PC-3 (cell line): ENCODE data around the gene ABCC9. TPM values are rescaled to one million over a fixed set of nuclear protein-coding genes. Genes with fewer than 3 reads are reported as not detected.

Experiments
- ATAC-seq: fragments of 200-7000 bp; cut with Tn5 transposase; 2 replicates; pipeline ENCODE4 v1.9.1; 2020; ENCODE audit warnings: mild to moderate bottlenecking, moderate library complexity
- BruUV-seq: library from RNA; stranded (reverse); fragments of 400-500 nt; replicated peaks from 2 replicates; lab custom pipeline; 2021; lab: Mats Ljungman, UMichigan
- CTCF ChIA-PET: fragments of 300-600 bp; sonication (Branson Sonifier 250); formaldehyde crosslinking; loops from one replicate; lab custom pipeline; 2022; ENCODE audit warnings: antibody characterized with exemption; lab: Charles Lee
- POLR2A ChIA-PET: fragments of 300-600 bp; sonication (Branson Sonifier 250); formaldehyde crosslinking; loops from one replicate; lab custom pipeline; 2022; ENCODE audit warnings: antibody characterized with exemption; ENCODE audit not compliant: unreplicated experiment; lab: Charles Lee
- DNase-seq: peaks from one replicate; pipeline ENCODE4 v3.0.0-alpha.2; 2015
- H2AFZ ChIP-seq: fragments of 300-600 bp; sonication (generic); 2 replicates; pipeline ENCODE4 v1.6.0; 2016; ENCODE audit warnings: antibody characterized with exemption, low read length
- H3F3A ChIP-seq: fragments of 300-600 bp; sonication (generic); one replicate; pipeline ENCODE4 v1.6.0; 2017; ENCODE audit warnings: antibody characterized with exemption, low read length, control low read depth, mild to moderate bottlenecking; ENCODE audit not compliant: unreplicated experiment
- H3K27ac ChIP-seq: fragments of 300-600 bp; sonication (generic); 2 replicates; pipeline ENCODE4 v1.5.1; 2016; ENCODE audit warnings: mild to moderate bottlenecking, low read length
- H3K27me3 ChIP-seq: fragments of 300-600 bp; sonication (generic); 2 replicates; pipeline ENCODE4 v1.6.1; 2016; ENCODE audit warnings: low read length, mixed read lengths
- H3K36me3 ChIP-seq: fragments of 300-600 bp; sonication (generic); 2 replicates; pipeline ENCODE4 v1.6.1; 2016; ENCODE audit warnings: low read depth, mixed run types, low read length, mixed read lengths
- H3K4me1 ChIP-seq: fragments of 300-600 bp; sonication (generic); 2 replicates; pipeline ENCODE4 v1.5.1; 2016; ENCODE audit warnings: low read length; ENCODE audit not compliant: insufficient read depth
- H3K4me2 ChIP-seq: fragments of 300-600 bp; sonication (generic); 2 replicates; pipeline ENCODE4 v1.6.0; 2016; ENCODE audit warnings: low read length
- H3K4me3 ChIP-seq: fragments of 300-600 bp; sonication (generic); 2 replicates; pipeline ENCODE4 v1.5.1; 2016; ENCODE audit warnings: mild to moderate bottlenecking, low read length, mixed read lengths
- H3K79me2 ChIP-seq: fragments of 300-600 bp; sonication (generic); 2 replicates; pipeline ENCODE4 v1.6.1; 2017; ENCODE audit warnings: low read length, mixed read lengths
- H3K9ac ChIP-seq: fragments of 300-600 bp; sonication (generic); 2 replicates; pipeline ENCODE4 v1.6.0; 2016; ENCODE audit warnings: mild to moderate bottlenecking, low read length
- H3K9me2 ChIP-seq: fragments of 300-600 bp; sonication (generic); replicated peaks from 2 replicates; pipeline ENCODE4 v1.6.1; 2016; ENCODE audit warnings: mixed run types, low read length, mixed read lengths
- H3K9me3 ChIP-seq: fragments of 300-600 bp; sonication (generic); 2 replicates; pipeline ENCODE4 v1.6.1; 2016; ENCODE audit warnings: low read length, mixed read lengths
- H4K20me1 ChIP-seq: fragments of 300-600 bp; sonication (generic); 2 replicates; pipeline ENCODE4 v1.6.1; 2016; ENCODE audit warnings: low read length, mixed read lengths
- EZH2 ChIP-seq: fragments of 300-600 bp; sonication (generic); IDR thresholded peaks from one replicate; pipeline ENCODE4 v1.6.1; 2017; ENCODE audit warnings: antibody characterized with exemption, mild to moderate bottlenecking, low read length; ENCODE audit not compliant: unreplicated experiment
- EZH2phosphoT487 ChIP-seq: fragments of 300-600 bp; sonication (generic); IDR thresholded peaks from 2 replicates; pipeline ENCODE4 v1.6.1; 2018; ENCODE audit warnings: mild to moderate bottlenecking, antibody characterized with exemption, low read length, borderline replicate concordance
- intact Hi-C: fragments of 100-400 bp; cut with micrococcal nuclease; formaldehyde crosslinking; loops from 2 replicates; pipeline ENCODE4 v1.9.0; 2023
- total RNA-seq: library from RNA; depleted of rRNA; stranded (reverse); fragments of >200 nt; gene quantifications from 2 replicates; pipeline ENCODE4 v1.2.3, GENCODE V29; 2014
- TF ChIP-seq, protein P1 (sequence below): fragments of 300-600 bp; sonication (generic); conservative IDR thresholded peaks from 2 replicates; pipeline ENCODE4 v1.5.1; 2017; ENCODE audit warnings: antibody characterized with exemption, low read depth, mild to moderate bottlenecking, low read length

ABCC9 gene
- total RNA-seq, 1 experiment from 2014 or later, result 0.33 TPM

DNA sequence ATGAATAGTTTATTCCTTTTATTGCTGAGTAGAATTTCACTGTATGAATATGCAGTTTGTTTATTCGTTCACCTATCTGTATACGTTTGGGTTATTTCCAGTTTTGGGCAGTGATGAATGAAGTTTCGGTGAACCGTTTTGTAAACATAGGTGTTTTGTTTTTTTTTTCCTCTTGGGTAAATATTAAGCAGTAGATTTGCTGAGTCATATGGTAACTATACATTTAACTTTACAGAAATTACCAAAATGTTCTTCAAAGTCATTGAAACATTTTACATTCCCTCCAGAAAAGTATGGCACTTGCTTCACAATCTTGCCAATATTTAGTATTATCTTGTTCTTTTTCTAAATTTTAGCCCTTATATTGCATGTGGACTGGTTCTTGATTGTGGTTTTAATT is 3.8 kb upstream of the ABCC9 start:
- no TSS peak for BruUV-seq
- no peaks in the 10 kb centered on the region for H3K27me3 ChIP-seq
- no peaks in the 10 kb centered on the region for H3K9me3 ChIP-seq
- no peaks in the 10 kb centered on the region for H3K36me3 ChIP-seq
- no peak overlapping the region for H3K4me2 ChIP-seq
- DNase-seq, result no peak
- no peaks in the 10 kb centered on the region for H3K79me2 ChIP-seq
- no peak for TF ChIP-seq EZH2phosphoT487
- TF ChIP-seq EZH2, result no peak
- TF ChIP-seq, protein P1, sequence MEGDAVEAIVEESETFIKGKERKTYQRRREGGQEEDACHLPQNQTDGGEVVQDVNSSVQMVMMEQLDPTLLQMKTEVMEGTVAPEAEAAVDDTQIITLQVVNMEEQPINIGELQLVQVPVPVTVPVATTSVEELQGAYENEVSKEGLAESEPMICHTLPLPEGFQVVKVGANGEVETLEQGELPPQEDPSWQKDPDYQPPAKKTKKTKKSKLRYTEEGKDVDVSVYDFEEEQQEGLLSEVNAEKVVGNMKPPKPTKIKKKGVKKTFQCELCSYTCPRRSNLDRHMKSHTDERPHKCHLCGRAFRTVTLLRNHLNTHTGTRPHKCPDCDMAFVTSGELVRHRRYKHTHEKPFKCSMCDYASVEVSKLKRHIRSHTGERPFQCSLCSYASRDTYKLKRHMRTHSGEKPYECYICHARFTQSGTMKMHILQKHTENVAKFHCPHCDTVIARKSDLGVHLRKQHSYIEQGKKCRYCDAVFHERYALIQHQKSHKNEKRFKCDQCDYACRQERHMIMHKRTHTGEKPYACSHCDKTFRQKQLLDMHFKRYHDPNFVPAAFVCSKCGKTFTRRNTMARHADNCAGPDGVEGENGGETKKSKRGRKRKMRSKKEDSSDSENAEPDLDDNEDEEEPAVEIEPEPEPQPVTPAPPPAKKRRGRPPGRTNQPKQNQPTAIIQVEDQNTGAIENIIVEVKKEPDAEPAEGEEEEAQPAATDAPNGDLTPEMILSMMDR, result no peak
- no peak overlapping the region for H3K9ac ChIP-seq
- no peak overlapping the region for H3K4me3 ChIP-seq
- H3F3A ChIP-seq, result no peaks in the 10 kb centered on the region
- H4K20me1 ChIP-seq, result no peaks in the 10 kb centered on the region
- intact Hi-C loops, result no loop called here
- no peaks in the 10 kb centered on the region for H3K9me2 ChIP-seq
- POLR2A ChIA-PET, result no interaction called here
- no peak overlapping the region for H3K27ac ChIP-seq
- peaks cover 6% of the 10 kb centered on the region; the same call in 1 of the 2 replicates for H3K4me1 ChIP-seq
- no peak overlapping the region for H2AFZ ChIP-seq
- ATAC-seq, result no peak
- CTCF ChIA-PET, result no interaction called here

DNA sequence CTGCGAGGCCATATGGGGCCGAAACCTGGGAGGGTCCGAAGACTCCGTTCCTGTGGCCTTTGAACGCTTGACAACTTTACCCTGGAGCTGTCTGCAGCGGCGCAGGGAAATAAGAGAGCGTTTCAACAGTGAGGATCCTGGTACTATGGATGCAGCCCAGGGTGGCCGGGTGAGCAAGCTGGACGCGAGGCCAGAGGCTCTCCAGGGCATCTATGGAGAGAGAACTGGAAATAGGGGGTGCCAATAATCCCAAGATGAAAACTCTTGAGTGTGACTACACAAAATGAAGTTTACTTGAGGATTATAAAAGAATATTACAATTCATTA is 1.1 kb upstream of the ABCC9 start:
- intact Hi-C loops, result no loop called here
- H3K27me3 ChIP-seq, result no peaks in the 10 kb centered on the region

More for the DNA sequence above, 1.1 kb upstream of the ABCC9 start:
- Histone ChIP-seq H3K4me1 (peaks cover 6% of the 10 kb centered on the region; the same call in 1 of the 2 replicates), H3K9me2 (no peaks in the 10 kb centered on the region), H2AFZ (no peak overlapping the region), H3K9ac (no peak overlapping the region), H3K79me2 (no peaks in the 10 kb centered on the region), H4K20me1 (no peaks in the 10 kb centered on the region), H3K9me3 (no peaks in the 10 kb centered on the region), H3K4me2 (no peak overlapping the region), H3F3A (no peaks in the 10 kb centered on the region), H3K4me3 (no peak overlapping the region), H3K36me3 (no peaks in the 10 kb centered on the region), H3K27ac (no peak overlapping the region)
- CTCF ChIA-PET, result no interaction called here
- no TSS peak for BruUV-seq
- POLR2A ChIA-PET, result no interaction called here
- TF ChIP-seq EZH2phosphoT487, result no peak
- TF ChIP-seq, protein P1, result no peak
- DNase-seq, result no peak
- ATAC-seq, result no peak
